SK-N-SH (cell line): ENCODE data around the gene HDAC11.

Experiments used
- JUND ChIP-seq: IDR thresholded peaks from 2 replicates; pipeline ENCODE4 v1.4.0; 2012
- MXI1 ChIP-seq: IDR thresholded peaks from 2 replicates; pipeline ENCODE4 v1.6.1; 2012; ENCODE audit warnings: mild to moderate bottlenecking, low read depth, low read length, improper control_type of control experiment
- TF ChIP-seq, protein P1 (sequence below): fragments of 200-600 bp; sonication (generic); IDR thresholded peaks from 2 replicates; pipeline ENCODE4 v1.6.1; 2017; ENCODE audit warnings: antibody characterized with exemption, mild to moderate bottlenecking, moderate library complexity

DNA sequence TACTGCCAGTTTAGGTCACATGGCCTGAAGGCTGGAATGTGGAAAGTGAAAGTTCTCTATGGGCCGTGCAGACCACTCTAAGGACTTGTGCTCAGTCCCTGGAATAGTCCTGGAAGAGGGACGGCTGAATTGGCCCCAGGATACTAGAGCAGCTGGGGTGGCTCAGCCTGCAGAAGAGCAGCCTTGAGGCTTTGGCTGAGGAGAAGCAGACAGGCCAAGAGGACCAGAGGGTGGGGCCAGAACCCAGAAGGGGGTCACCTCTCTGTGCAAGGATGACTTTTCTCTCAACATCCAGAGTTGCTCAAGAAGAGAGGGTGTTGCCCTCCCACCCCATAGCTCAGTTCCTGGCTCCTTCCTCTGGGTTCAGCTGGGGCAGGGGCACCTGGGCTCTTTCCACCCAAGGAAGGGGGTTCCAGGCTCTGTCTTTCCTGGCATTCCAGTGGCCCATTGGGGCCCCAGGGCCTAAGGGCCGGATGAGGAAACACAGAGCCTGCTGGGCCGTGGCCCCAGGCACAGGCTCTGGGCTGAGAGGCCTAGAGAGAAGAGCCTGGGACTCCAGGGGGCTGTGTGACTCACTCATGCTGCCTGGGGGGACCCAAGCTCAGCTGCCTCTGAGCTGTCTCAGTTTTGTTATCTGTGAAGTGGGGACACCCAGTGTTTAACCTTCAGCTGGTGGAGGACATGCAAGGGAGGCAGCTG, 60.3 kb downstream of the HDAC11 start:
- TF ChIP-seq MXI1 (no peak), JUND (no peak)
- TF ChIP-seq, protein P1, sequence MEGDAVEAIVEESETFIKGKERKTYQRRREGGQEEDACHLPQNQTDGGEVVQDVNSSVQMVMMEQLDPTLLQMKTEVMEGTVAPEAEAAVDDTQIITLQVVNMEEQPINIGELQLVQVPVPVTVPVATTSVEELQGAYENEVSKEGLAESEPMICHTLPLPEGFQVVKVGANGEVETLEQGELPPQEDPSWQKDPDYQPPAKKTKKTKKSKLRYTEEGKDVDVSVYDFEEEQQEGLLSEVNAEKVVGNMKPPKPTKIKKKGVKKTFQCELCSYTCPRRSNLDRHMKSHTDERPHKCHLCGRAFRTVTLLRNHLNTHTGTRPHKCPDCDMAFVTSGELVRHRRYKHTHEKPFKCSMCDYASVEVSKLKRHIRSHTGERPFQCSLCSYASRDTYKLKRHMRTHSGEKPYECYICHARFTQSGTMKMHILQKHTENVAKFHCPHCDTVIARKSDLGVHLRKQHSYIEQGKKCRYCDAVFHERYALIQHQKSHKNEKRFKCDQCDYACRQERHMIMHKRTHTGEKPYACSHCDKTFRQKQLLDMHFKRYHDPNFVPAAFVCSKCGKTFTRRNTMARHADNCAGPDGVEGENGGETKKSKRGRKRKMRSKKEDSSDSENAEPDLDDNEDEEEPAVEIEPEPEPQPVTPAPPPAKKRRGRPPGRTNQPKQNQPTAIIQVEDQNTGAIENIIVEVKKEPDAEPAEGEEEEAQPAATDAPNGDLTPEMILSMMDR, result no peak
